ENCODE measurements around the gene RXRB. TPM values are rescaled to one million over a fixed set of nuclear protein-coding genes. Genes with fewer than 3 reads are reported as not detected.

Gene RXRB
- total RNA-seq, 6 experiments from 2014 or later, result 10.1 to 28.2 (median 17.7) TPM

GRCh38 chr6:33201935-33202334 lies 1.5 kb upstream of the RXRB start:
- Histone ChIP-seq H3K27me3 (no peaks in the 10 kb centered on the region), H3K9me3 (no peaks in the 10 kb centered on the region), H3K4me1 (peaks cover 3 to 59% (median 24%) of the 10 kb centered on the region in 4 donors), H3K36me3 (peaks cover 0 to 25% (median 12%) of the 10 kb centered on the region in 4 donors), H3K27ac (no peak overlapping the region), H3K4me3 (peak overlapping the region; percentile 59 to 96 (median 88))
- no peak for TF ChIP-seq POLR2A (IDR thresholded peaks at IDR 0.05)
- TF ChIP-seq, protein P1, sequence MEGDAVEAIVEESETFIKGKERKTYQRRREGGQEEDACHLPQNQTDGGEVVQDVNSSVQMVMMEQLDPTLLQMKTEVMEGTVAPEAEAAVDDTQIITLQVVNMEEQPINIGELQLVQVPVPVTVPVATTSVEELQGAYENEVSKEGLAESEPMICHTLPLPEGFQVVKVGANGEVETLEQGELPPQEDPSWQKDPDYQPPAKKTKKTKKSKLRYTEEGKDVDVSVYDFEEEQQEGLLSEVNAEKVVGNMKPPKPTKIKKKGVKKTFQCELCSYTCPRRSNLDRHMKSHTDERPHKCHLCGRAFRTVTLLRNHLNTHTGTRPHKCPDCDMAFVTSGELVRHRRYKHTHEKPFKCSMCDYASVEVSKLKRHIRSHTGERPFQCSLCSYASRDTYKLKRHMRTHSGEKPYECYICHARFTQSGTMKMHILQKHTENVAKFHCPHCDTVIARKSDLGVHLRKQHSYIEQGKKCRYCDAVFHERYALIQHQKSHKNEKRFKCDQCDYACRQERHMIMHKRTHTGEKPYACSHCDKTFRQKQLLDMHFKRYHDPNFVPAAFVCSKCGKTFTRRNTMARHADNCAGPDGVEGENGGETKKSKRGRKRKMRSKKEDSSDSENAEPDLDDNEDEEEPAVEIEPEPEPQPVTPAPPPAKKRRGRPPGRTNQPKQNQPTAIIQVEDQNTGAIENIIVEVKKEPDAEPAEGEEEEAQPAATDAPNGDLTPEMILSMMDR (IDR thresholded peaks at IDR 0.05), result no peak
- intact Hi-C loops (cut with DNase I), result no loop called here
- WGBS (ENCODE audit: insufficient coverage, low coverage, low lambda C conversion rate, missing lambda C conversion rate), result 92% methylated on average over 4 of the region's 6 CpGs
- no peak for ATAC-seq
- DNase-seq, result no peak

DNA sequence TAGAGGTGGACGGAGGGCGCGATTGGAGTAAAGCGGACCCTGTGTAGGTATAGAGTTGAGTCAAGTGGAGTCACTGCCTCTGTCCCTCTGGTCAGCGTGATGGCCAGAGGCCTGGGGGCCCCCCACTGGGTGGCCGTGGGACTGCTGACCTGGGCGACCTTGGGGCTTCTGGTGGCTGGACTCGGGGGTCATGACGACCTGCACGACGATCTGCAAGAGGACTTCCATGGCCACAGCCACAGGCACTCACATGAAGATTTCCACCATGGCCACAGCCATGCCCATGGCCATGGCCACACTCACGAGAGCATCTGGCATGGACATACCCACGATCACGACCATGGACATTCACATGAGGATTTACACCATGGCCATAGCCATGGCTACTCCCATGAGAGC lies 681 bp upstream of the RXRB start:
- no peak for DNase-seq
- intact Hi-C loops (cut with DNase I), result no loop called here
- peak overlapping the region; percentile 94 to 98 (median 96) for H3K27ac ChIP-seq
- TF ChIP-seq, protein P1 (IDR thresholded peaks at IDR 0.05), result no peak
- no peak for TF ChIP-seq POLR2A (IDR thresholded peaks at IDR 0.05)
- no peaks in the 10 kb centered on the region for H3K27me3 ChIP-seq
- H3K4me3 ChIP-seq, result peak overlapping the region; percentile 59 to 96 (median 88)
- 2% methylated on average over 7 of the region's 14 CpGs for WGBS (ENCODE audit: insufficient coverage, low coverage, low lambda C conversion rate, missing lambda C conversion rate)
- no peaks in the 10 kb centered on the region for H3K9me3 ChIP-seq
- H3K36me3 ChIP-seq, result peaks cover 0 to 32% (median 20%) of the 10 kb centered on the region in 4 donors
- H3K4me1 ChIP-seq, result peaks cover 3 to 59% (median 24%) of the 10 kb centered on the region in 4 donors
- ATAC-seq, result no peak

DNA sequence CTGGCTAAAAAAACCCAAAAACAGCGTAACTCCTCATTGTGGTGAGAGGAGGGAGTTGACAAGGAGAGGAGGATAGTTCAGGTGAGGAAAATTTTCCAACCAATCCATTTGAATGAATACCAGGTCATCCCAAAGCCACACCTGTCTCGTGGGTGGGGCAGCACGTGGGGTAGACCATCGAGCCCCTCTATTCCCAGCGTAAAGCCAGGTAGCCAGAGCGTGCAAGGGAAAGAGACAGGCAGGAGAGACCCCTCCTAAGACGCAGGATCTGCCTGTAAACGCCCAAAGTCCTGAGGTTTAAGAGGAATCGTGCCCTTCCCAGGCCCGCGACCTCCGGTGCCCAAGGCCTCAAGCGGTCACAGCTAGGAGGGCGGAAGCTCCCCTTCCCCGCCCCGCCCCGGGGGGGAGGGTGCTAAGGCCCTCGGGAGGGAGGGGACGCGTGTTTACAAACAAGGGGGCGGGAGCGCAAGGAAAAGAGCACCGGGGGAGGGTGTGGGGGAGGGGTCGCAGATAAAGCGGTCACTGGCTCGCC lies 712 bp downstream of the RXRB start:
- peaks cover 0 to 42% (median 25%) of the 10 kb centered on the region in 4 donors for H3K36me3 ChIP-seq
- peaks cover 3 to 60% (median 27%) of the 10 kb centered on the region in 4 donors for H3K4me1 ChIP-seq
- H3K27me3 ChIP-seq, result no peaks in the 10 kb centered on the region
- H3K4me3 ChIP-seq, result peak overlapping the region; percentile 59 to 96 (median 88)
- intact Hi-C loops (cut with DNase I), result no loop called here
- 6% methylated on average over 12 of the region's 26 CpGs for WGBS (ENCODE audit: insufficient coverage, low coverage, low lambda C conversion rate, missing lambda C conversion rate)
- TF ChIP-seq, protein P1 (IDR thresholded peaks at IDR 0.05), result no peak
- no peak for TF ChIP-seq POLR2A (IDR thresholded peaks at IDR 0.05)
- H3K9me3 ChIP-seq, result no peaks in the 10 kb centered on the region
- H3K27ac ChIP-seq, result peak overlapping the region; percentile 94 to 98 (median 96)
- ATAC-seq (peak; percentile 61 to 72 (median 62)), DNase-seq (peak in 2 of 3 donors; percentile 89 to 92)

GRCh38 chr6:33198853-33199436 lies 1.5 kb downstream of the RXRB start:
- H3K4me1 ChIP-seq, result peaks cover 3 to 56% (median 26%) of the 10 kb centered on the region in 4 donors
- intact Hi-C loops (cut with DNase I), result no loop called here
- WGBS (ENCODE audit: insufficient coverage, low coverage, low lambda C conversion rate, missing lambda C conversion rate), result 14% methylated on average over 2 of the region's 3 CpGs
- no peak for DNase-seq
- no peaks in the 10 kb centered on the region for H3K27me3 ChIP-seq
- peaks cover 0 to 49% (median 27%) of the 10 kb centered on the region in 4 donors for H3K36me3 ChIP-seq
- TF ChIP-seq POLR2A (IDR thresholded peaks at IDR 0.05), result no peak
- TF ChIP-seq, protein P1 (IDR thresholded peaks at IDR 0.05), result no peak
- H3K4me3 ChIP-seq, result peak overlapping the region; percentile 59 to 96 (median 88)
- no peak for ATAC-seq
- peak overlapping the region in 2 of 3 donors; percentile 94 to 98 for H3K27ac ChIP-seq
- no peaks in the 10 kb centered on the region for H3K9me3 ChIP-seq

Data from right lobe of liver (tissue), 6 donors.